ENCODE measurements around the gene LYZ.

DNA sequence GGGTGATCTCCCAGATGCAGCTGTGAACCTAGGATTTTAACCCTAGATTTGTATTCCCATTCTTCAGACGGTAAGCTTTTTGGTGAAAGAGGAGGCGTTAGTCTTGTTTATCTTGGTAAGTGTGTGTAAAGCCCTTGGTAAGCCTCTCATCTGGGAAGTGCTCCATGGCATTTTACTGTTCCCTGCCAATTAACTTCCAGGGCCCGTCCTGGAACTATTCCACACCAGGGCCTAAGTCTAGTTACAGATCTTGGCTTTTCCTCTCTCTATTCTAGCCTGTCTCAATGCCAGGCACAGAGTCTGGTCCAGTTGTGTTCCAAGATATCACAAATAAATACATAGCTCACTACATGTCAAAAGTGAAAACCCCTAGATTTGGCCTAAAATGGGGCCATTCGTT, 53.8 kb downstream of the LYZ start:
- TF ChIP-seq, protein P1, sequence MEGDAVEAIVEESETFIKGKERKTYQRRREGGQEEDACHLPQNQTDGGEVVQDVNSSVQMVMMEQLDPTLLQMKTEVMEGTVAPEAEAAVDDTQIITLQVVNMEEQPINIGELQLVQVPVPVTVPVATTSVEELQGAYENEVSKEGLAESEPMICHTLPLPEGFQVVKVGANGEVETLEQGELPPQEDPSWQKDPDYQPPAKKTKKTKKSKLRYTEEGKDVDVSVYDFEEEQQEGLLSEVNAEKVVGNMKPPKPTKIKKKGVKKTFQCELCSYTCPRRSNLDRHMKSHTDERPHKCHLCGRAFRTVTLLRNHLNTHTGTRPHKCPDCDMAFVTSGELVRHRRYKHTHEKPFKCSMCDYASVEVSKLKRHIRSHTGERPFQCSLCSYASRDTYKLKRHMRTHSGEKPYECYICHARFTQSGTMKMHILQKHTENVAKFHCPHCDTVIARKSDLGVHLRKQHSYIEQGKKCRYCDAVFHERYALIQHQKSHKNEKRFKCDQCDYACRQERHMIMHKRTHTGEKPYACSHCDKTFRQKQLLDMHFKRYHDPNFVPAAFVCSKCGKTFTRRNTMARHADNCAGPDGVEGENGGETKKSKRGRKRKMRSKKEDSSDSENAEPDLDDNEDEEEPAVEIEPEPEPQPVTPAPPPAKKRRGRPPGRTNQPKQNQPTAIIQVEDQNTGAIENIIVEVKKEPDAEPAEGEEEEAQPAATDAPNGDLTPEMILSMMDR (IDR thresholded peaks at IDR 0.05), result no peak
- no peak for TF ChIP-seq ZFX (IDR thresholded peaks at IDR 0.05; ENCODE audit: borderline replicate concordance)

All from 22Rv1 (cell line).